HG03039 (cell line): Measurements from ENCODE around the gene GON7.
"Not testable (repeated sequence)": the region's sequence is repeated elsewhere in the genome, so short reads cannot be mapped to it uniquely, and the experiment has no call there.

ENCODE experiments used
- ATAC-seq: cut with Tn5 transposase; IDR thresholded peaks from one replicate; pipeline ENCODE4 v1.9.1; 2021; ENCODE audit warnings: mild to moderate bottlenecking, moderate library complexity; ENCODE audit not compliant: unreplicated experiment

The GON7 gene

DNA sequence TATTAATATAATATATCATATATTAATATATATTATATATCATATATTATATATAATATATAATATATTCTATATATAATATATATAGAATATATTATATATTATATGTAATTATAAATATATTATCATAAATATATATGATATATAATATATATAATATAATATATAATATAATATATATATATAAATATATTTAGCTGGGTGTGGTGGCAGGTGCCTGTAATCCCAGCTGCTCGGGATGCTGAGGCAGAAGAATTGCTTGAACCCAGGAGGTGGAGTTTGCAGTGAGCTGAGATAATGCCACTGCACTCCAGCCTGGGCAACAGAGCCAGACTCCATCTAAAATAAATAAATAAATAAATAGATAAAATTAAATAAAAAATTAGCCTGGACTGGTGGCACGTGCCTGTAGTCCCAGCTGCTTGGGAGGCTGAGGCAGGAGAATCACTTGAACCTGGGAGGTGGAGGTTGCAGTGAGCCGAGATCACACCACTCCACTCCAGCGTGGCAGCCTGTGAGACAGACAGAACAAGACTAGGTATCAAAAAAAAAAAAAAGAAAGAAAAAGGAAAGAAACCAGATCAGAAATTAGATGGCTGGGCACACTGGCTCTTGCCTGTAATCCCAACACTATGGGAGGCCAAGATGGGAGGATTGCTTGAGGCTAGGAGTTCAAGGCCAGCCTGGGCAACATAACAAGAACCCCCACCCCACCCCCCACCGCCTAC is 47.1 kb downstream of the GON7 start:
- ATAC-seq, result not testable (repeated sequence)

DNA sequence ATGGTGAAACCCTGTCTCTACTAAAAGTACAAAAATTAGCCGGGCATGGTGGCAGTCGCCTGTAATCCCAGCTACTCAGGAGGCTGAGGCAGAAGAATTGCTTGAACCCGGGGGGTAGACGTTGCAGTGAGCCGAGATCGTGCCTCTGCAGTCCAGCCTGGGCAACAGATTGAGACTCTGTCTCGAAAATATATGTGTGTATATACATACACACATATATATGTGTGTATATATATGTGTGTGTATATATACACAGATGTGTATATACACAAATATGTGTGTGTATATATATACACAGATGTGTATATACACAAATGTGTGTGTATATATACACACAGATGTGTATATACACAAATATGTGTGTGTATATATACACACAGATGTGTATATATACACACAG is 48.5 kb downstream of the GON7 start:
- not testable (repeated sequence) for ATAC-seq

DNA sequence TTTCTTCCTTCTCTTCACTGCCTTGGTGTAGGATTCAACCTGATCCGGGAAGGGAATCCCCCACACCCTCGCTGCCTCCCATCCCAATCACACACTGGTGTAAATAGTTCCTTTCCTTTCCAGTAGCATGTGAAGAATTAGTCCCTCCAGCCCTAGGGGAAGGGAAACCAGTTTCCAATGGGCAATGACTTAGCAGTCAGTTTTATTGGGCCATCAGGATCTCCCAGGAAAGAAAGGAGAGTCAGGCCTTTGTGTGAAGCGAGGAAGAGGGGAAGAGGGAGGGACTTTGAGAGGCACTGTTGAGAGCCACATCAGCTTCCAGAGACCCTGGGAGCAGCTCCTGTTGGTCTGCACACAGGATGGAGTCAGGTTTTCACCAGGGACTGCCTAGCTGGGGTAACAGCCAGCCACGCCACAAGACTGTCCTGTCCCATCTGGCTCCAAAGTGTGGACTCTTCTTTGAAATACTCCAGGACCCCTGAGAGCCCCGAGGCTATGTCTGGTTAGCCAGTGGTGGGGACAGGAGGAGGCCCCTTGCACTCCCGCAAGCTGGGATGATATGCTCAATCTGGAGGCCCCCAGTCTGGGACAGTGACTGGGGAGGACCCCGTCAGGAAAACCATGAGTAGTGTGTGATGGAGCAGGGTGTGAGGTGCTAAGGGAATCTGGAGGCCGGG is 50.0 kb downstream of the GON7 start:
- ATAC-seq, result no peak

- no peak for ATAC-seq
Measured at GRCh38 chr14:93155667-93156066, 51.2 kb downstream of the GON7 start.

GRCh38 chr14:93153121-93153520 is 53.7 kb downstream of the GON7 start:
- ATAC-seq, result no peak
